ENCODE measurements around the gene TCERG1L.

Gene TCERG1L

DNA sequence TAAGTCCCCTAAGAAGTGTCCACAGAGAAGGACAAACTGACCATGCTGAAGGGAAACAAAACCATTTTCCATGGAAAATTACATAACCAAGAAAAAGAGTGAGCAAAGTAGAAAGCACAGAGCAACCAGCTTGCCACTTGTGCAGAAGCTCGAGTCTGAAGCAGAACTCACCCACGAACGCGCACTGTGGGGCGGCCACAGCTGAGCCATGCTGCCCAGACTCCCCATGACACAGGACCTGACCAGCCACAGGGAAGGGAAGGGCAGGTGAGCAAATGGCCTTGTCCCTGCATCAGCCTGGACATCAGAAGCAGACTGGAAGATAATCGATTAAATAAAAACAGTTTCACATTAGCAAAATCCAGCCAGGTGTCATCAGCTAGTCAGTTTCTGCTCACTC, 95.7 kb downstream of the TCERG1L start:
- Histone ChIP-seq H3K4me2 (ENCODE audit: low read length, poor library complexity, severe bottlenecking) (no peak overlapping the region), H3K4ac (ENCODE audit: low read depth in 1 of 2, low read length in 2 of 2) (no peak overlapping the region), H4K8ac (ENCODE audit: low read length) (no peak overlapping the region), H2AK5ac (ENCODE audit: low read length, severe bottlenecking) (no peak overlapping the region), H3K23ac (ENCODE audit: low read length in 2 of 2) (no peak overlapping the region), H2AFZ (ENCODE audit: low read depth, low read length) (no peak overlapping the region), H3K9me3 (ENCODE audit: control insufficient read depth, low read length) (no peaks in the 10 kb centered on the region), H2BK12ac (ENCODE audit: low read length in 2 of 2) (no peak overlapping the region), H3K27ac (ENCODE audit: low read length, poor library complexity, severe bottlenecking) (no peak overlapping the region), H3K4me1 (ENCODE audit: control insufficient read depth, insufficient read depth, low read depth, low read length) (no peaks in the 10 kb centered on the region), H2BK120ac (ENCODE audit: low read depth, low read length) (no peak overlapping the region), H3K36me3 (ENCODE audit: control insufficient read depth in 1 of 2, insufficient read depth in 2 of 2, low read depth in 1 of 2, low read length in 2 of 2) (no peaks in the 10 kb centered on the region), H3K9ac (ENCODE audit: low read length) (no peak overlapping the region), H3K4me3 (ENCODE audit: insufficient read depth in 1 of 2, low read depth in 1 of 2, low read length in 2 of 2) (no peak overlapping the region), H2BK5ac (ENCODE audit: low read depth, low read length, poor library complexity, severe bottlenecking) (no peak overlapping the region), H3K18ac (ENCODE audit: low read depth in 1 of 2, low read length in 2 of 2) (no peak overlapping the region), H3K79me1 (replicated peaks; ENCODE audit: low read length, poor library complexity, severe bottlenecking) (no peaks in the 10 kb centered on the region), H4K91ac (ENCODE audit: low read length) (no peak overlapping the region), H3K14ac (ENCODE audit: low read length in 2 of 2) (no peak overlapping the region), H3K27me3 (ENCODE audit: control insufficient read depth in 1 of 2, insufficient read depth in 1 of 2, low read length in 2 of 2) (no peaks in the 10 kb centered on the region), H2BK15ac (ENCODE audit: low read depth, poor library complexity, severe bottlenecking) (no peak overlapping the region)
- WGBS = 90% methylated on average over 5 of the region's 6 CpGs
- DNase-seq = no peak

DNA sequence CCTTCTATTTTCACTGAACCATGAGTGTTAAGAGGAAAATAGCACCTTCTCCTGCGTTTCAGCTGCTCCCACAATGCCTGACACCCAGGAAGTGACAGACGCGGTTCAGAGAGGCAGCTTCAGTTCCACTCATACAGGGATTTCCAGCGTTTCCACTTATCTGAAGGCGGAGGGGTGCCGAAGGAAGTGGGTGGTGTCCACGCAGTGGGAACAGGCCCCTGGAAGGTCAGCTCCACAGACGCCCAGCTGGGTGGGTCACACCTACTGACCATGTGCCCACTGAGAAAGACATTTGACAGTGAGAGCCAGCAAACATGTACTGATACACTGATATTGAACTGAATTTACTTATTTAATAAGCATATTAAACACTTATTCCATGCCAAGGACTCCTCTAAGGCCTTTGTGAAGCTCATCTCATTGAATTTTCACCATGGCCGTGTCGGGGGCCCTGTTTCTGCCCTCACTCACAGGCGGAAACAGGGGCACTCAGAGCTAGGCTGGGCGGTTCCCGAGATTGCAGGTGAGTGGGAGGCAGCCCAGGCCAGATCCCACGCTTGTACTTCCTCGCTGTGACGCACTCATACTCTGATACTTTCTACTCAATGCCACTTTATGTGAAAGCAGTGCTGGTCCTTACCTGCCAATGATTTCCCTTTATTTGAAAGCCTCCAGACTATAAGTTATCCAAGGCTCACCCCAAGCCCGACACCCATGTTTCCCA, 96.8 kb downstream of the TCERG1L start:
- H3K4me1 ChIP-seq (ENCODE audit: control insufficient read depth, insufficient read depth, low read depth, low read length) = no peaks in the 10 kb centered on the region
- H3K4ac ChIP-seq (ENCODE audit: low read depth in 1 of 2, low read length in 2 of 2) = no peak overlapping the region
- 85% methylated on average over 15 of the region's 17 CpGs for WGBS
- no peak overlapping the region for H4K8ac ChIP-seq (ENCODE audit: low read length)
- H2AK5ac ChIP-seq (ENCODE audit: low read length, severe bottlenecking) = no peak overlapping the region
- H4K91ac ChIP-seq (ENCODE audit: low read length) = no peak overlapping the region
- no peaks in the 10 kb centered on the region for H3K79me1 ChIP-seq (replicated peaks; ENCODE audit: low read length, poor library complexity, severe bottlenecking)
- H3K14ac ChIP-seq (ENCODE audit: low read length in 2 of 2) = no peak overlapping the region
- H3K4me2 ChIP-seq (ENCODE audit: low read length, poor library complexity, severe bottlenecking) = no peak overlapping the region
- H3K4me3 ChIP-seq (ENCODE audit: insufficient read depth in 1 of 2, low read depth in 1 of 2, low read length in 2 of 2) = no peak overlapping the region
- no peaks in the 10 kb centered on the region for H3K9me3 ChIP-seq (ENCODE audit: control insufficient read depth, low read length)
- H3K27me3 ChIP-seq (ENCODE audit: control insufficient read depth in 1 of 2, insufficient read depth in 1 of 2, low read length in 2 of 2) = no peaks in the 10 kb centered on the region
- H2AFZ ChIP-seq (ENCODE audit: low read depth, low read length) = no peak overlapping the region
- H3K18ac ChIP-seq (ENCODE audit: low read depth in 1 of 2, low read length in 2 of 2) = no peak overlapping the region
- no peak overlapping the region for H3K23ac ChIP-seq (ENCODE audit: low read length in 2 of 2)
- no peak overlapping the region for H2BK12ac ChIP-seq (ENCODE audit: low read length in 2 of 2)
- H3K27ac ChIP-seq (ENCODE audit: low read length, poor library complexity, severe bottlenecking) = no peak overlapping the region
- H3K36me3 ChIP-seq (ENCODE audit: control insufficient read depth in 1 of 2, insufficient read depth in 2 of 2, low read depth in 1 of 2, low read length in 2 of 2) = no peaks in the 10 kb centered on the region
- no peak overlapping the region for H2BK120ac ChIP-seq (ENCODE audit: low read depth, low read length)
- DNase-seq = no peak
- H3K9ac ChIP-seq (ENCODE audit: low read length) = no peak overlapping the region
- no peak overlapping the region for H2BK15ac ChIP-seq (ENCODE audit: low read depth, poor library complexity, severe bottlenecking)
- no peak overlapping the region for H2BK5ac ChIP-seq (ENCODE audit: low read depth, low read length, poor library complexity, severe bottlenecking)

- no peaks in the 10 kb centered on the region for H3K79me1 ChIP-seq (replicated peaks; ENCODE audit: low read length, poor library complexity, severe bottlenecking)
Measured at GRCh38 chr10:131213741-131214505, 97.6 kb downstream of the TCERG1L start.

GRCh38 chr10:131212763-131213325, 98.7 kb downstream of the TCERG1L start:
- Histone ChIP-seq H3K14ac (ENCODE audit: low read length in 2 of 2) (no peak overlapping the region), H3K36me3 (ENCODE audit: control insufficient read depth in 1 of 2, insufficient read depth in 2 of 2, low read depth in 1 of 2, low read length in 2 of 2) (no peaks in the 10 kb centered on the region), H3K4me2 (ENCODE audit: low read length, poor library complexity, severe bottlenecking) (no peak overlapping the region), H3K23ac (ENCODE audit: low read length in 2 of 2) (no peak overlapping the region), H2BK120ac (ENCODE audit: low read depth, low read length) (no peak overlapping the region), H3K79me1 (replicated peaks; ENCODE audit: low read length, poor library complexity, severe bottlenecking) (no peaks in the 10 kb centered on the region), H4K91ac (ENCODE audit: low read length) (no peak overlapping the region), H3K18ac (ENCODE audit: low read depth in 1 of 2, low read length in 2 of 2) (no peak overlapping the region), H2BK15ac (ENCODE audit: low read depth, poor library complexity, severe bottlenecking) (no peak overlapping the region), H2AK5ac (ENCODE audit: low read length, severe bottlenecking) (no peak overlapping the region), H3K27ac (ENCODE audit: low read length, poor library complexity, severe bottlenecking) (no peak overlapping the region), H3K4ac (ENCODE audit: low read depth in 1 of 2, low read length in 2 of 2) (no peak overlapping the region), H3K27me3 (ENCODE audit: control insufficient read depth in 1 of 2, insufficient read depth in 1 of 2, low read length in 2 of 2) (no peaks in the 10 kb centered on the region), H2BK5ac (ENCODE audit: low read depth, low read length, poor library complexity, severe bottlenecking) (no peak overlapping the region), H3K4me3 (ENCODE audit: insufficient read depth in 1 of 2, low read depth in 1 of 2, low read length in 2 of 2) (no peak overlapping the region), H4K8ac (ENCODE audit: low read length) (no peak overlapping the region), H2BK12ac (ENCODE audit: low read length in 2 of 2) (no peak overlapping the region), H3K9me3 (ENCODE audit: control insufficient read depth, low read length) (no peaks in the 10 kb centered on the region), H3K4me1 (ENCODE audit: control insufficient read depth, insufficient read depth, low read depth, low read length) (no peaks in the 10 kb centered on the region), H3K9ac (ENCODE audit: low read length) (no peak overlapping the region), H2AFZ (ENCODE audit: low read depth, low read length) (no peak overlapping the region)
- 85% methylated on average over 5 of the region's 5 CpGs for WGBS
- no peak for DNase-seq

More at GRCh38 chr10:131213741-131214505, 97.6 kb downstream of the TCERG1L start:
- H2BK120ac ChIP-seq (ENCODE audit: low read depth, low read length) = no peak overlapping the region
- no peak for DNase-seq
- H3K14ac ChIP-seq (ENCODE audit: low read length in 2 of 2) = no peak overlapping the region
- no peak overlapping the region for H2BK15ac ChIP-seq (ENCODE audit: low read depth, poor library complexity, severe bottlenecking)
- no peak overlapping the region for H3K9ac ChIP-seq (ENCODE audit: low read length)
- H3K23ac ChIP-seq (ENCODE audit: low read length in 2 of 2) = no peak overlapping the region
- no peak overlapping the region for H3K18ac ChIP-seq (ENCODE audit: low read depth in 1 of 2, low read length in 2 of 2)
- H2BK12ac ChIP-seq (ENCODE audit: low read length in 2 of 2) = no peak overlapping the region
- H3K4ac ChIP-seq (ENCODE audit: low read depth in 1 of 2, low read length in 2 of 2) = no peak overlapping the region
- H3K9me3 ChIP-seq (ENCODE audit: control insufficient read depth, low read length) = no peaks in the 10 kb centered on the region
- H2AK5ac ChIP-seq (ENCODE audit: low read length, severe bottlenecking) = no peak overlapping the region
- H3K36me3 ChIP-seq (ENCODE audit: control insufficient read depth in 1 of 2, insufficient read depth in 2 of 2, low read depth in 1 of 2, low read length in 2 of 2) = no peaks in the 10 kb centered on the region
- no peak overlapping the region for H4K8ac ChIP-seq (ENCODE audit: low read length)
- H4K91ac ChIP-seq (ENCODE audit: low read length) = no peak overlapping the region
- no peak overlapping the region for H2AFZ ChIP-seq (ENCODE audit: low read depth, low read length)
- H3K27me3 ChIP-seq (ENCODE audit: control insufficient read depth in 1 of 2, insufficient read depth in 1 of 2, low read length in 2 of 2) = no peaks in the 10 kb centered on the region
- no peak overlapping the region for H2BK5ac ChIP-seq (ENCODE audit: low read depth, low read length, poor library complexity, severe bottlenecking)
- H3K27ac ChIP-seq (ENCODE audit: low read length, poor library complexity, severe bottlenecking) = no peak overlapping the region
- H3K4me1 ChIP-seq (ENCODE audit: control insufficient read depth, insufficient read depth, low read depth, low read length) = no peaks in the 10 kb centered on the region
- H3K4me2 ChIP-seq (ENCODE audit: low read length, poor library complexity, severe bottlenecking) = no peak overlapping the region
- H3K4me3 ChIP-seq (ENCODE audit: insufficient read depth in 1 of 2, low read depth in 1 of 2, low read length in 2 of 2) = no peak overlapping the region
- 63% methylated on average over 6 of the region's 9 CpGs for WGBS

All from mesenchymal stem cell (in vitro differentiated cells and primary cell).